Mesodermal cell (in vitro differentiated cells): ENCODE data around the gene SELENOS.

Experiments
- H3K27ac ChIP-seq: 2 replicates; pipeline ENCODE4 v1.7.0; 2013; ENCODE audit warnings: mild to moderate bottlenecking, low read depth, low read length, moderate library complexity; ENCODE audit not compliant: severe bottlenecking
- H3K36me3 ChIP-seq: 2 replicates; pipeline ENCODE4 v1.7.1; 2013; ENCODE audit warnings: mild to moderate bottlenecking, low read length, moderate library complexity; ENCODE audit not compliant: control insufficient read depth, insufficient read depth
- H3K4me1 ChIP-seq: one replicate; pipeline ENCODE4 v1.7.1; 2013; ENCODE audit warnings: mild to moderate bottlenecking, low read length; ENCODE audit not compliant: insufficient read depth, control insufficient read depth, poor library complexity, severe bottlenecking
- H3K4me3 ChIP-seq: 2 replicates; pipeline ENCODE4 v1.7.0; 2013; ENCODE audit warnings: low read length, control low read depth, mild to moderate bottlenecking; ENCODE audit not compliant: insufficient read depth, poor library complexity, severe bottlenecking; ENCODE audit errors: extremely low read depth
- H3K9me3 ChIP-seq: 2 replicates; pipeline ENCODE4 v1.7.1; 2013; ENCODE audit warnings: mild to moderate bottlenecking, low read length, moderate library complexity; ENCODE audit not compliant: control insufficient read depth
- WGBS, 2 experiments: methylation state at CpG; one replicate each; pipeline ENCODE4 v1.1.5; 2013; ENCODE audit warnings: missing lambda C conversion rate in 2 of 2; ENCODE audit not compliant: insufficient coverage in 2 of 2; 5-methylcytosine and 5-hydroxymethylcytosine counted together

SELENOS gene

GRCh38 chr15:101246824-101247745 is 30.2 kb downstream of the SELENOS start:
- 90 to 94% methylated on average over 7 to 8 of the region's 10 CpGs for WGBS, 2 experiments
- no peak overlapping the region for H3K4me3 ChIP-seq

GRCh38 chr15:101246391-101246790 is 30.9 kb downstream of the SELENOS start:
- Histone ChIP-seq H3K36me3 (peaks cover 73% of the 10 kb centered on the region), H3K4me3 (no peak overlapping the region), H3K27ac (no peak overlapping the region), H3K9me3 (no peaks in the 10 kb centered on the region), H3K4me1 (peaks cover 15% of the 10 kb centered on the region)
- WGBS, 2 experiments, result 93% methylated on average over 2 of the region's 6 CpGs; no CpG with 5 or more reads in 1 of the 2 experiments

More at GRCh38 chr15:101246824-101247745, 30.2 kb downstream of the SELENOS start:
- H3K27ac ChIP-seq, result no peak overlapping the region
- peaks cover 67% of the 10 kb centered on the region for H3K36me3 ChIP-seq
- no peaks in the 10 kb centered on the region for H3K9me3 ChIP-seq
- peaks cover 15% of the 10 kb centered on the region for H3K4me1 ChIP-seq

- Histone ChIP-seq H3K27ac (no peak overlapping the region), H3K9me3 (no peaks in the 10 kb centered on the region), H3K4me3 (no peak overlapping the region), H3K4me1 (peaks cover 15% of the 10 kb centered on the region), H3K36me3 (peaks cover 86% of the 10 kb centered on the region)
- WGBS, 2 experiments, result 93 to 95% methylated on average over 10 to 12 of the region's 14 CpGs
Measured at GRCh38 chr15:101244889-101245668, 32.2 kb downstream of the SELENOS start.

GRCh38 chr15:101244036-101244781 is 33.1 kb downstream of the SELENOS start:
- H3K4me3 ChIP-seq, result no peak overlapping the region
- WGBS, 2 experiments, result 89 to 90% methylated on average over 5 to 6 of the region's 7 CpGs
- no peak overlapping the region for H3K27ac ChIP-seq
- H3K36me3 ChIP-seq, result peaks cover 83% of the 10 kb centered on the region
- H3K4me1 ChIP-seq, result peaks cover 9% of the 10 kb centered on the region
- H3K9me3 ChIP-seq, result no peaks in the 10 kb centered on the region

- peaks cover 83% of the 10 kb centered on the region for H3K36me3 ChIP-seq
- no peaks in the 10 kb centered on the region for H3K9me3 ChIP-seq
- H3K27ac ChIP-seq, result no peak overlapping the region
- no peak overlapping the region for H3K4me3 ChIP-seq
- H3K4me1 ChIP-seq, result peaks cover 4% of the 10 kb centered on the region
- 91 to 97% methylated on average over 9 of the region's 9 CpGs for WGBS, 2 experiments
Measured at GRCh38 chr15:101243420-101243819, 33.9 kb downstream of the SELENOS start.

GRCh38 chr15:101242999-101243336 is 34.3 kb downstream of the SELENOS start:
- no peak overlapping the region for H3K4me3 ChIP-seq
- WGBS, 2 experiments, result 81 to 100% methylated on average over 1 to 4 of the region's 6 CpGs
- peaks cover 79% of the 10 kb centered on the region for H3K36me3 ChIP-seq
- H3K27ac ChIP-seq, result no peak overlapping the region
- H3K4me1 ChIP-seq, result peaks cover 2% of the 10 kb centered on the region
- H3K9me3 ChIP-seq, result no peaks in the 10 kb centered on the region

- Histone ChIP-seq H3K9me3 (no peaks in the 10 kb centered on the region), H3K36me3 (peaks cover 79% of the 10 kb centered on the region), H3K27ac (no peak overlapping the region), H3K4me1 (peaks cover 2% of the 10 kb centered on the region), H3K4me3 (no peak overlapping the region)
- WGBS, 2 experiments, result 94 to 99% methylated on average over 8 to 9 of the region's 12 CpGs
Measured at GRCh38 chr15:101242160-101242998, 34.9 kb downstream of the SELENOS start.

- Histone ChIP-seq H3K27ac (no peak overlapping the region), H3K4me1 (no peaks in the 10 kb centered on the region), H3K9me3 (no peaks in the 10 kb centered on the region), H3K4me3 (no peak overlapping the region), H3K36me3 (peaks cover 76% of the 10 kb centered on the region)
- 89 to 92% methylated on average over 4 to 5 of the region's 5 CpGs for WGBS, 2 experiments
Measured at GRCh38 chr15:101240358-101240757, 36.9 kb downstream of the SELENOS start.

- H3K9me3 ChIP-seq, result no peaks in the 10 kb centered on the region
- no peak overlapping the region for H3K27ac ChIP-seq
- peaks cover 78% of the 10 kb centered on the region for H3K36me3 ChIP-seq
- no peaks in the 10 kb centered on the region for H3K4me1 ChIP-seq
- WGBS, 2 experiments, result 97 to 98% methylated on average over 5 to 6 of the region's 6 CpGs
- H3K4me3 ChIP-seq, result no peak overlapping the region
Measured at GRCh38 chr15:101239724-101240136, 37.6 kb downstream of the SELENOS start.

GRCh38 chr15:101237251-101237650 is 40.0 kb downstream of the SELENOS start:
- H3K4me3 ChIP-seq, result no peak overlapping the region
- no peaks in the 10 kb centered on the region for H3K9me3 ChIP-seq
- no peaks in the 10 kb centered on the region for H3K4me1 ChIP-seq
- 96 to 98% methylated on average over 12 of the region's 12 CpGs for WGBS, 2 experiments
- peaks cover 83% of the 10 kb centered on the region for H3K36me3 ChIP-seq
- H3K27ac ChIP-seq, result no peak overlapping the region
